Stomach smooth muscle (tissue), 2 donors: Measurements from ENCODE around the gene BNC2.

Experiments
- H3K27ac ChIP-seq: one replicate; pipeline ENCODE4 v1.7.0; 2013; ENCODE audit warnings: mild to moderate bottlenecking, low read length, inconsistent platforms
- H3K27me3 ChIP-seq, 2 donors: one replicate each; pipeline ENCODE4 v1.7.0; 2013; ENCODE audit warnings: low read length in 2 of 2; ENCODE audit not compliant: insufficient read depth in 2 of 2, control insufficient read depth in 1 of 2
- H3K36me3 ChIP-seq, 2 donors: one replicate each; pipeline ENCODE4 v1.7.0; 2013; ENCODE audit warnings: low read length in 2 of 2; ENCODE audit not compliant: control insufficient read depth in 2 of 2, insufficient read depth in 2 of 2
- H3K4me1 ChIP-seq: one replicate; pipeline ENCODE4 v1.7.0; 2013; ENCODE audit warnings: low read length; ENCODE audit not compliant: control insufficient read depth, insufficient read depth
- H3K4me3 ChIP-seq, 2 donors: one replicate each; pipeline ENCODE4 v1.7.0; 2013; ENCODE audit warnings: low read length in 2 of 2
- H3K9ac ChIP-seq, 2 donors: one replicate each; pipeline ENCODE4 v1.7.0; 2013; ENCODE audit warnings: low read length in 2 of 2, mild to moderate bottlenecking in 1 of 2
- H3K9me3 ChIP-seq, 2 donors: one replicate each; pipeline ENCODE4 v1.7.0; 2013; ENCODE audit warnings: low read length in 2 of 2; ENCODE audit not compliant: control insufficient read depth in 2 of 2
- donor health status: healthy.
- donor health status: Pancreatic carcinoma.

The BNC2 gene

DNA sequence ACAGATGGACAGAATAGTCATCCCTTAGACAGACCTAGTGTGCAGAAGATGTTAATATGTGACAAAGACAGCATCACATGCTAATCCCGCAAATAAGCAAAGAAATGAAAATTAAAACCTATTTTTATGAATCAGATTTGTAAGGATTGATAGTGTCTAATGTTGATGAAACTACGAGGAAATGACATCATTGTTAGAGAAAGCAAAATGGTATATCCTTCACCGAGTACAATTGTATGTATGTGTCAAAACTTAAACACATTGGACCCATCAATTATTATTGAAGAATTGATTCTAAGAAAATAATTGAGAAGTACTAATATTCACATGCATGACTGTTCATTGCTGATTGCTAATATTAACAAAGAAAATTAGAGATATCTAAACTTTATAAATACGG lies 493.2 kb downstream of the BNC2 start:
- H3K36me3 ChIP-seq = no peaks in the 10 kb centered on the region
- no peak overlapping the region for H3K27ac ChIP-seq
- no peaks in the 10 kb centered on the region for H3K4me1 ChIP-seq
- no peaks in the 10 kb centered on the region for H3K27me3 ChIP-seq
- H3K9ac ChIP-seq = no peak overlapping the region
- no peaks in the 10 kb centered on the region for H3K9me3 ChIP-seq
- no peak overlapping the region for H3K4me3 ChIP-seq

- no peak overlapping the region for H3K4me3 ChIP-seq
- H3K4me1 ChIP-seq = no peaks in the 10 kb centered on the region
- no peak overlapping the region for H3K9ac ChIP-seq
- H3K27ac ChIP-seq = no peak overlapping the region
- no peaks in the 10 kb centered on the region for H3K9me3 ChIP-seq
- no peaks in the 10 kb centered on the region for H3K27me3 ChIP-seq
- H3K36me3 ChIP-seq = no peaks in the 10 kb centered on the region
Measured at GRCh38 chr9:16371306-16371705, 499.2 kb downstream of the BNC2 start.

DNA sequence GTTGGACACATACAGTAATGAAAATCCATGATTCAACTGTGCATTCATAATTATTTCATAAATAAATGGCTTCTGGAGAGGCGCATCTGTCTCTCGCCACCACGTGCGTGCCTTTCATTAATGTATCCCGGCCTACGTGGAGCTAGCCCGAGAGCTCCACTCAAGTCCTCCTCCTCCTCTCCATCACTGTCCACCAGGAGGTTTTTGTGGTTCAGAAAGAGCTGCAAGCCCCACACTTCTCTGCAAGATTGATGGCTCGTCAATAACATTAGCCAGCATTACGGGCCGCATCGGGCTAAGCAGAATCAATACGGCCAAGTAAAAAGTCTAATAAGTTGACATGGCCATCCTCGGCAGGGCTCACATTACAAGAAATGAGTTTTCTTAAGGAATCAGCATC lies 499.8 kb downstream of the BNC2 start:
- Histone ChIP-seq H3K36me3 (no peaks in the 10 kb centered on the region), H3K4me3 (no peak overlapping the region), H3K27ac (no peak overlapping the region), H3K27me3 (no peaks in the 10 kb centered on the region), H3K9me3 (no peaks in the 10 kb centered on the region), H3K4me1 (no peaks in the 10 kb centered on the region), H3K9ac (no peak overlapping the region)

DNA sequence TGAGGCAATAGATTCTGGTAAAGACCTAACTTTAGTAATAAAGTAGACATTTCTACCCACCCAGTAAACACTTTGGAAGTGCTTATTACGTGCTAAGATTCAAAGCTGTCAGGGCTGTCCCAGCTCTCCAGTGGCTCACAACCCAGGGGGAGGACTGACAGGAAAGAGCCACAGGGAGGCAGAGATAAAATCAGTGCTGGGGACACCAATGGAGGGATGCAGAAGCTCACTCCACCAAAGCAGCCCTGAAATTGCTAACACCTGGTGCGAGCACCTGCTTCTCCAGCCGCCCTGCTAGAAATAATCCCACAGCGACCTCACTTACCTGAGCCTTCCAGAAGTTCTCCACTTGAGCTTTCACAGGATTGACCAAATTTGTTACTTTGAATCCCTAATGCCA lies 501.0 kb downstream of the BNC2 start:
- Histone ChIP-seq H3K36me3 (no peaks in the 10 kb centered on the region), H3K27ac (no peak overlapping the region), H3K4me3 (no peak overlapping the region), H3K9me3 (no peaks in the 10 kb centered on the region), H3K27me3 (no peaks in the 10 kb centered on the region), H3K4me1 (no peaks in the 10 kb centered on the region), H3K9ac (no peak overlapping the region)

GRCh38 chr9:16368237-16369087 lies 502.0 kb downstream of the BNC2 start:
- no peaks in the 10 kb centered on the region for H3K27me3 ChIP-seq
- no peaks in the 10 kb centered on the region for H3K4me1 ChIP-seq
- no peak overlapping the region for H3K4me3 ChIP-seq
- H3K9me3 ChIP-seq = no peaks in the 10 kb centered on the region
- no peaks in the 10 kb centered on the region for H3K36me3 ChIP-seq
- H3K9ac ChIP-seq = no peak overlapping the region
- no peak overlapping the region for H3K27ac ChIP-seq

- Histone ChIP-seq H3K9ac (no peak overlapping the region), H3K9me3 (no peaks in the 10 kb centered on the region), H3K4me1 (no peaks in the 10 kb centered on the region), H3K36me3 (no peaks in the 10 kb centered on the region), H3K27me3 (no peaks in the 10 kb centered on the region), H3K27ac (no peak overlapping the region), H3K4me3 (no peak overlapping the region)
Measured at GRCh38 chr9:16367605-16368231, 502.8 kb downstream of the BNC2 start.

DNA sequence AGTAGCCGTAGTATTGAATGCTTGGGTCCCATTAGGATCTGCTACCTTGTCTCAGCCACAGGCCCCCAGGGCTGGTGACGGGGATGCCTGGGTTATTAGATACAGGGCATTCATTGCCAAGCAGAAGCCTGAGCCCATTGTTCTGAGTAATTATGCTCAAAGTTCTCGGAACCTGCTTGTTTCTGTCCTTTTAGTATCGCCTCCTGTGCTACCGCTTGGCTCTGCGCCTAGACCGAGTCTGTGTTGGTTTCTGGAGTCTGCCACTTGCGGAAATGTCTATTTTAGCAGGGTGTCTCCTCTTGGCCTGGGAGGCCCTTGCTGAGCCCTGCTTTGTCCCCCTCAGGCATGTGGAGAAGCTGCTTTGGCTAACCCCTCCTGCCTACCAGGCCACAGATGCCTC lies 506.1 kb downstream of the BNC2 start:
- Histone ChIP-seq H3K4me3 (no peak overlapping the region), H3K27ac (no peak overlapping the region), H3K27me3 (no peaks in the 10 kb centered on the region), H3K4me1 (no peaks in the 10 kb centered on the region), H3K9me3 (no peaks in the 10 kb centered on the region), H3K9ac (no peak overlapping the region), H3K36me3 (no peaks in the 10 kb centered on the region)

GRCh38 chr9:16363916-16364315 lies 506.6 kb downstream of the BNC2 start:
- no peak overlapping the region for H3K9ac ChIP-seq
- no peaks in the 10 kb centered on the region for H3K27me3 ChIP-seq
- no peak overlapping the region for H3K27ac ChIP-seq
- no peaks in the 10 kb centered on the region for H3K4me1 ChIP-seq
- H3K36me3 ChIP-seq = no peaks in the 10 kb centered on the region
- no peaks in the 10 kb centered on the region for H3K9me3 ChIP-seq
- H3K4me3 ChIP-seq = no peak overlapping the region

DNA sequence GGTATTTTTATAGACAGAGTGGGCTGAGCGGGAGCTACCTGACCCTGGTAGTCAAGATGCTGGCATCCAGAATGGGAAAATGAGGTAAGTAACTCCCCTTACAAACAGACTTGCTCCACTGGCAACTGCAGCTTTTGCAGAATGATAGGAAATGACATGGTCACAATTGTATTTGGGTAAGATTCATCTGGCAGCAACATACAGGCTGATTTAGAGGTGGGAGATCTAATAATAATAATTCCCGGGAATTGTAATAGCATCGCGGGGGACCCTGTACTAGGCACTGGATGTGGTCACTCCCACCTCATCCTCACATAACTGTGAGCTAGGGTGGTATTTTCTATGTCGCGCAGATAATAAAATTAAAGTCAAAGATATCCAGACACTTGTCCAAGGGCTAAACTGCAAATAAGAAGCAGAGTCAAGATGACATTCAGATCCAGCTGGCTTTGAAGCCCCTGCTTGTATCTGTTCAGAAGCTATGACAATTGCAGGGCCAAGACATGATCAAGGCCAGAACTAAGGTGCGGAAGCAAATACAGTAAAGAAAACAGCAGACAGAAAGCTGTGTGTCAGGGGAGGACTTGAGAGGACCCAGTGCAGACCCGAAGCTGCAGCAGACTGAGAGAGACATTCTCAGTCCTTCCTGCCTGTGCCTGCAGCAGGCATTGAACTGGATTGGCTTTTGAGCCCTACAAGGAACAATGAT lies 507.2 kb downstream of the BNC2 start:
- H3K4me3 ChIP-seq = no peak overlapping the region
- H3K27me3 ChIP-seq = no peaks in the 10 kb centered on the region
- H3K27ac ChIP-seq = no peak overlapping the region
- H3K36me3 ChIP-seq = no peaks in the 10 kb centered on the region
- H3K9me3 ChIP-seq = no peaks in the 10 kb centered on the region
- no peaks in the 10 kb centered on the region for H3K4me1 ChIP-seq
- H3K9ac ChIP-seq = no peak overlapping the region

- no peaks in the 10 kb centered on the region for H3K4me1 ChIP-seq
Measured at GRCh38 chr9:16361939-16362338, 508.5 kb downstream of the BNC2 start.

GRCh38 chr9:16361118-16361517 lies 509.4 kb downstream of the BNC2 start:
- Histone ChIP-seq H3K9me3 (no peaks in the 10 kb centered on the region), H3K9ac (no peak overlapping the region), H3K36me3 (no peaks in the 10 kb centered on the region), H3K4me3 (no peak overlapping the region), H3K27ac (no peak overlapping the region), H3K4me1 (no peaks in the 10 kb centered on the region), H3K27me3 (no peaks in the 10 kb centered on the region)

More at GRCh38 chr9:16361939-16362338, 508.5 kb downstream of the BNC2 start:
- no peaks in the 10 kb centered on the region for H3K9me3 ChIP-seq
- H3K27me3 ChIP-seq = no peaks in the 10 kb centered on the region
- H3K4me3 ChIP-seq = no peak overlapping the region
- H3K36me3 ChIP-seq = no peaks in the 10 kb centered on the region
- no peak overlapping the region for H3K9ac ChIP-seq
- no peak overlapping the region for H3K27ac ChIP-seq
